Right kidney (tissue), 1 donor: Measurements from ENCODE around the gene THSD7A.

ENCODE experiments used
- DNase-seq: peaks from one replicate; pipeline ENCODE4 v3.0.0-alpha.2; 2016

Gene THSD7A

DNA sequence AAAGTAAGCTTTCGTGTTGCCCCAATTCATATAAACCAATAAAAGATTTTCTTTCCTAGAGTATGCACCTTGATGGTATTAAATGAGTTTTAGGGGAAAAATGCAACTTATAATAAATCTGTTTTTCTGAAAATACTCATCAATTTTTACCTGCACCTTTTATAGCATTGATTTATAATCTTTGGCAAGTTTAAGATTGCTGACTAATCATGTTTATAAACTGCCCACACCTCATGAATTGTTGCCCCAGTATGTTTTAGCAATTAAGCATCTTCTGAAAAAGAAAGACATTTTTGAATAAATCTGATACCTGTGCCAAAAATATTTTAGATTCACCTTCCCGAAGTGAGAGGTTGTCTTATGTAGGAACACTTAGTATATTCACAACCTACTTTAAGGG lies 420.0 kb downstream of the THSD7A start:
- no peak for DNase-seq

DNA sequence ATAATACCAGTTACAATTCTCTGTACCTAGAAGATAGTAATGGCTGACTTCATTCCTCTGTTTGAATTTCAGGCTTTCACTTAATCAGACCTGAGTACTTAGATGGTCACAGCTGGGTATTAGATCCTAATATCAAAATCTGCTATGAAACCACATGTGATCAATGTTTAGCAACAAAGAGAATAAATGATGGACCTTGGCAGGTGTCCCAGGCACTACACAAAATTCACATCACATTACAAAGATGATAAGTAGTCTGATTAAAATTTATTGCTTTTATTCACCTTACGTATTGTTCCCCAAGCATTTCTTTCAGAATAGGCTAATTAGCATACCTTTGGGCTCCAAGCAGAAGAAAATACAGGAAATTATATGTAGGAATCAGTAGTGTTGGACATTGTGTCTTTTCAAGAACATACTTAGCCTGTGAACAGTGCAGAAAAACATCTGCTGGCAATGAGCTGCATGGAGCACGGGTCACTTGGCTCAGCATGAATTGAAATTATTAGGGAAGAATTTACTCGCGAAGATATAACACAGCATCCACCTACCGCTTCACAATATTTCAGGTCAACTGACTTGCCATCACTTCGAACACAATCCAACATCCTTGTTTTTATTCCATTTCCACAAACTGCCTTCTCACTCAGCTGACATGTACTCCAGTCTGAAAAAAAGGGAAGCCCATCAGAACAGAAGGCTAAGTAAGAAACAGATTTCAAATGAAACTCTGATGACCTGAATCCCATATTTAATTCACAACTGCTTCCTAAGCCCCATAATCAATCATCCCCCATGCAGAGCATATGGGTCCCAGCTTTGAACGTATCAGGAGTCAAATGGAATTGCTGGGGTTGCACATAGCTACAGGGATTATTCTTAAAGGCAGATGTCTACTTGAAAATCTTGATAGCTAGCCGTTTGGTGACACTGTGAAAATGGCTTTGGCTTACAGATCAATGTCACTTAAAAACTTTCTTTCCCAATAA lies 421.0 kb downstream of the THSD7A start:
- no peak for DNase-seq

DNA sequence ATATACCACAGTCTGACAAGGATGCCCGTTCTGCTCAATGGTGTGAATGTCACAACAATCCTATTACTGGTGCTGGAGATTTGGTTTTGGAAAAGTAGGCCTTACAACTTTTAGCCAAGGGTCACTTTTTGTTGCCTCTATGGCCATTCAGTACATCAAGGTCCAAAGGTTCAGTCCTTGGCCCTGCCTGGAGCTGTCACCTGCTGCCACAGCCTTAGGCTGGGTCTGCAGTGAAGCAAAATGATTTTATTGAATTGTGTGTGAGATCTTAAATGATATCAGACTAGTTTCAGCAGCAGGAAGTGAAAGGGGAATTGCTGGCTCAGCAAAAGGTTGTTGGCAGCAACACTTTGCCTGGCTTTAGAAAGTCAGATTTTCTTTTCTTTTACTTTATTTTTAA lies 427.6 kb downstream of the THSD7A start:
- DNase-seq: no peak

DNA sequence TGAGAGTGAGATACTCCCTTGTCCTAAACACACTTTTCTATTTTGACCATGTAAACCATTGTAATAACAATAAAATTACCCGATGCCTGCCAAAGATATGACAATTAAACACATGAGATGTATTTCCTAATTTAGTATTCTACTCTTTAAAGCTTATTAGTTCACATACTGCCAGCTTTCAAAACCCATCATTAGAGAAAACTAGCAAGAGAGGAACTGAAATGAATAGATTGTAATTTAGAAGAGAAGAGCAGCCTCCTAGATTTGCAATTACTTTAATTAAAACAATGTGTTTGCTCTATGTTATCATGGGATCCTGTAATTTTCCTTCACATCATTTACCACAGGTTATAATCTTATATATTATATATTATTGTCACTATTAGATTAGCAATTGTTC lies 428.2 kb downstream of the THSD7A start:
- DNase-seq: no peak

DNA sequence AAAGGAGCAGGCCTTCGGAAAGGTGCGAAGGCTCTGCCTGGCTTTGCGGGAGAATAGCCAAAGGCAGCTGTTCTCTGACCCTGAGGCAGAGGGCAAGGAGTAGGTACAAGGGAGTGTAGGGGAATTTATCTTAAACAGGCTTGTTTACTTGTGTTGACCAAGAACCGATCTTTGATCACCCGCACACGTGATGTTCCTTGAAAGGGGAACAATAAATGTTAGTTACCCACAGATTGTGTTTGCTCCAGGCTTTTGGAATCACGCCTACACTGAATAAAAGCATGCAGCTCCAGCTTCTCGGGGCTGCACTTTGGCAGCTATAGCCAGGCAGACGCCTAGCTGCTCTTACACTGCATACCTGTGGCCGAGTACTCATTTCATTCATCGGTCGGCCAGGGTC lies 437.6 kb downstream of the THSD7A start:
- no peak for DNase-seq

DNA sequence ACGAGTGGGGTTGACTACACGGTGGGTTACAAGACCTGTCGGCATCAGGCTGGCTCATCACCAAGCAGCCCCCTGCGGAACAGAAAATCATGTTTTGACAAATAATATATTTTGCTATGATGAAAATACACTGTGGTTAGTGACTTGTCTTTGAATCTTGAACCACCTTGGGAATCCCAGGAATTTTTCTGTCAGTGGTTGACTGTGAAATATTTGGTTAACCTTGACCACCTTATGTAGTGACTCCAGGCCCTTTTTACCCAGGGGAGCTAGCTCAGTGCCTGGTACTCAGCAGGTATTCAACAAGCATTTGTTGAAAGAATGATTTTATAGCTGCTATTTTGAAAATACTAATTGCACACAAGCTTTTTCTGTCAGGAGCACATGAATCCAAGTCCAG lies 452.4 kb downstream of the THSD7A start:
- no peak for DNase-seq

DNA sequence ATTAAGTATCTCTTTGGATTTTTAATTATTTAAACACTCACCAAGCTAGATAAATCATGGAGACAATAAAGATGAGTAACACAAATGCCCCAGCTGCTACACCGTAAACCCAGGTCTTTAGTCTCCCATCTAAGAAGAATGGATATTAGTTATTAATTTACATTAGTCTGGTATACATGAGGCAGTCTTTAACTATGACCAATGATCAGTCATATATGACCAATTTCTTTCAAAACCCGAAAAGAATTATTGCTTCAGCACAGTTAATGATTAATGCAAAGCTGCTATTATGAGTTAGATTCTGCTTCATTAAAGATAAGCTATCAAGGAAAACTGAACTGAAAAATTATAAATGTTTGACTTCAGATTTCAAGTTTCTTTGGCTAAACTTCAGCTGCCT lies 455.5 kb downstream of the THSD7A start:
- no peak for DNase-seq

DNA sequence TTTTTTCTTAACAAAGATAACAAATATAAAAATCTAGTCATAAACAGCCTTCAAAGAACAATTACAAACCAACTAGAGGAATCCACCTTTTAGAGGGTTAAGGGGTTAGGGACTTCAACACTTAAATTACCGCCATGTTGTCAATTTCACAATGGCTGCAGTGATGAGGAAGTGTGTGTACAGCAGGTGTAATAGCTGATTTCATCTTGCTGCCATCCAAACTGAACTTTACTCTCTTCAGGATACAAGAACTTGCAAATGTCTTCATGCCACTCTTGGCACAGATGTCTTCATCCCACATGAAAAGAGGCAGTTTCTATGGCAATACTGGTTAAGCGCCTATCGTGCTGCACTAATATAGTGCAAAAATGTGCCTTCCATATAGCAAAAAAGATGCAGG lies 457.4 kb downstream of the THSD7A start:
- no peak for DNase-seq

DNA sequence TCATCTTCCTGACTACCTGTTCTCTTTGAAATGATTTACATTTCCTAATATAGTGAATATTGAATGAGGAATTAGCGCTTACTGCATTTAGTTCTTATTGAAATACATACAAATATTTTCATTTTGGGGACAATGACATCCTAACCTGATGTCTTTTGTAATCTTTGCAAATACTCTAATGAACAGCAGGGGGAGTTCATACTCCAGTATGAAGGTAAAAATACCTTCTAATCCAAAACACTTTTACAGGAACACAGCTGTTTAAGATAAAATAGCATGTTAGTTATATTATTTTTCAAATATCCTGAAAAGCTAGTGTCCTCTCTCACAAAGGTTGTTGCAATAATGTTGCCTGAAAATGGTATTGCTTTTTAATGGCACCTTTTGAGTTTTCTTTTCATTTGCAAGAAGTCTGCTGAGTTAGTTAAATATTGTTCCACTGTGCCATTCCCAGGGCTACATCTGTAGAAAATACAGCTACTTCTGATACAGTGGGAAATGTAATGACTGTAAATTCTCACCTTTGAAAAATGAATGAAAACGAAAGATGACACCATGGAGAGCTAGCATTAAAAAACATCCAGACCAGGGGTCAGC lies 458.4 kb downstream of the THSD7A start:
- DNase-seq: no peak

DNA sequence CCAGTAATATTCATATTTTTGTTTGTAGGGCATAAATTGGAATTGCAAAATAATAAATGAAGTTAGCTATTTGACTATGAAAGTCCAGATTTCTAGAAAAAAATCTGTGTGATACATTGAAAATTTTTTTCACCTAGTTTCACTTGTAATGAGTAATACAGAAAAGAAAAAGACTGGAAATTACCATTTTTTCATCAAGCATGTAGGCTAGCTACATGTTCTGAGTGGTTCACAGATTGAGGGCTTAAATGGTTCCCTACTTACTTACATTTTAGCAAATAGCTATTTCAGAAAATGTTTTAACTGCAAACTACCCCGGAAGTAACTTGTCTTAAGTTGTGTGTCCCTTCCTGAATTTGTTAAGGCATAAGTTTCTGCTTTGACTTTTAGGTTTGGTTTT lies 462.3 kb downstream of the THSD7A start:
- no peak for DNase-seq

DNA sequence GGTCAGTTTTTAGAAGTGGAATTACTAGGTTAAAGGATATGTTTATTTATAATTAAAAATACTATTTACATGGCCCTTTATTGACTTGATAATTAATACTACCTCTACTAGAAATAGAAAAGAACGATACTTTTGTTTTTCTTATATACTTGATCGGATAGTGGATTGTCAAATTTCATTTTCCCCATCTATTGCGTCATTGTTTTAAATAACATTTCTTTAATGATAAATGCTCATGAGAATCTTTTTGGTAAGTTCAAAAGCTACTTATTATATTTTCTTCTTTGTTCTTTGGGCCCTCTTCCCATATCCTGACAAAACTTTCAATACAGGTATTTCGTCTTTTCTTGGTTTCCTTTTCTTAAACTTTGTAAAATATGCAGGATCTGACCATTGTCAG lies 465.9 kb downstream of the THSD7A start:
- DNase-seq: no peak

DNA sequence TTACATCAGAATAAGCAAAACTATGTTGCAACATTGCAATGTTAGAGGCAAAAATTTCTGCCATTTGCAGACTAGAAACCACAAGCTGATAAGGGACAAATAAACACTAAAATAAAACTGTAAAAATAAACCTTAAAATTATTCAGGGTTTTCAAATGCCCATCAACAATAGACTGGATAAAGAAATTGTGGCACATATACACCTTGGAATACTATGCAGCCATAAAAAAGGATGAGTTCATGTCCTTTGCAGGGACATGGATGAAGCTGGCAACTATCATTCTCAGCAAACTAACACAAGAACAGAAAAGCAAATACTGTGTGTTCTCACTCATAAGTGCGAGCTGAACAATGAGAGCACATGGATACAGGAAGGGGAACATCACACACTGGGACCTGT lies 473.4 kb downstream of the THSD7A start:
- DNase-seq: no peak

DNA sequence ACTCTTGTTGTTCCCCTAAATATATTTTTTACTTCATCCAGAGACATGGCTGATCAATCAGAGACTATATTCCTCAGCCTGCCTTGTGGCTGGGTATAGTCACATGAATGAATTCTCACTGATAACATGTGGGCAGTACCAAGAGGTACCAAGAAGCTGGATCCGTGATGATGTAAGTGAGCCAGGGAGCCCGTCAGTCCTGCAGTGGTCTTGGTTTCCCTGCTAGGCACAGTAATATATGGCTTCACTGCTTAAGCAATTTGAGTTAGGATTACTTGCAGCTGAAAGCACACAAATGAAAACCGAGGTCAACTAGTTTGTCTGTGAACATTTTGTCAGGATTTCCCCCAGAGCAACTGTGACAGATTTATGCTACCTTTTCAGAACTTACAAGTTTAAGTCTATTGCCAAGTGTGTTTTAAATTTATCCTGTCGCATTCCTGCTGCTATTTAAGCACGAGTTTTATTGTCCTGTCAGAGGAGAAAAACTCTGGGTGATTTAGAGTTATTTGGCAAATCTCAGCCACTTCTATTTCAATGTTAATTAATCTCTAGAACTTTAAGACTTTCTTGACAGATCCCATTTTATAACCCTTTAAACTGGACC lies 476.5 kb downstream of the THSD7A start:
- peak; percentile 7 for DNase-seq

DNA sequence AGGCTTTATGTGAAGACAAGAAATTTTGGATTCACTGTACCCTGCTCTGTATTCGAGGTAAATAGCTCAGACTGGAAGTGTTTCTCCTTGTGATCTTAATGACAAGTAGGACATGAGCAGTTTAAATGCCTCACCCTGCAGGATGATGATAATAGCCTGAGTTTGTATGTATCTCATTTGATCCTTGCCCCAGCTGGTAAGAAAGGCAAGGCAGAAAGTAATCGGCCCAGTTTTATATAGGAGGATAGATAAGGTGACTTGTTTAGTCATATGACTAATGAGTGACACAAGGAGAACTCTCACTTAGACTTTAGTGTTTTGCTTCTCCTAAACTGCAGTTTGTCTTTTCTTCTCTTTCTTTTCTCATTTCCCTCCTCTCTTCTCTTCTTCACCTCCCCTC lies 485.7 kb downstream of the THSD7A start:
- DNase-seq: no peak

DNA sequence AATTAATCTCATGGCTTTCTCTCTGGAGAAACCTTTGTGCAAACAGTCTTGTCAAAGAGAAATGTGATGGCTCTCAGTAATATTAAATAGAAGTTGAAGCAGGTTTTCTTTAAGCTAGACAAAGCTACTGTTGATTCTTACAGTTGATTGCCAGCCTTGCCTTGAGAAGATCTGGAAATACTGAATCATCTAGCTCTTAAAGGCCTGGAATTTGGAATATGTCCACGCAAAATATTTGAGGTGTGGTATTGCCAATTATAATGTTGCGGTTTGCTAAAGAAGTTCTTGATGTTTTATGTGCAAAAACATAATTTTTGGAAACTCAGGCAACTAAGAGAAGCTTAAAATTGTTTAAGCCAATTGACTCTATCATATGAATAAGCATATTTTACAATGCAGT lies 486.4 kb downstream of the THSD7A start:
- no peak for DNase-seq

DNA sequence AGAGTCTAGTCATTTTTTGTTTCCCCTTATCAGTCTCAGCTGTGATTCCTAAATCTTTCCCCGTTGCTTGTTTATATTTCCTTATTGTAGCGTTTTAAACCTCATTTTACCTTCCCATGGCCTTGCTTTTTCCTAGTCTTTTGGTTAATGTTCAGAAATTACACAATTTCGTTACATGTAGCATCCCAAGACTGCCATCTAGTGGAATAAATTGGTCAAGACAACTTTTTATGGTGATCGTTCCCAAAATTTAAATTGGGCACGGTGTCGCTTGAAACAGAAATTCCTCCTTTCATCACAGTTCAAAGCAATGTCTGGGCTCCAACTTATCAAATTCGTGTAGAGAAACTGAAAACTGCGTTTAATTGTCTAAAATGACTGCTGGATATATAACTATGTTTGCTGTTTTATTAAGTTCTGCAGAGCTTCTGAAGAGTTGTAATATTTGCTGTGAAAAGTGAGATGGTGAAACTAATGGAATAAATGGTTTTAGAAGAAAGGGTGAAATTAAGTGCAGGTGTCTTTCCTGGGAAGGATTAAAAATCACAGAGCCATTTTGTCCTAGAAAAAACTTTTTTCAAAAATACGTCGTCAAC lies 488.1 kb downstream of the THSD7A start:
- DNase-seq: peak; percentile 33

DNA sequence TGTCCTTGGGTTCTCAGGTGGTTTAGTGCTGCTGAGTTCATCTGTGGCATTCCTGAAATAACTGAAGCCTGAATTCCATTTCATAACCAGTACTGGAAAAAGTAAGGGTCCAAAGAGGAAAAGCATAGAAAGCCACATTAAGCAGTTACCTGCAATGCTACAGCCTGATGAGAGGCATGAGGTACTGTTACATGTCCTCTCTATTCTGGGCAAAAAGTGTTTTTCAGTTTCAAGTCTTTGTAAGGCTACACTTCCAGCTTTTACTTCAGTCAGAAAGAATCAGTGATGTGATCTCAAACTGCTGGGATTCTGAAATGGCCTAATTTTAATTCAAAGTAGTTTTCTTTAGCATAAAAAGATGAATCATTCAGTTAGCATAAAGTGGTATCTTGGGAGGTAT lies 488.9 kb downstream of the THSD7A start:
- DNase-seq: no peak

DNA sequence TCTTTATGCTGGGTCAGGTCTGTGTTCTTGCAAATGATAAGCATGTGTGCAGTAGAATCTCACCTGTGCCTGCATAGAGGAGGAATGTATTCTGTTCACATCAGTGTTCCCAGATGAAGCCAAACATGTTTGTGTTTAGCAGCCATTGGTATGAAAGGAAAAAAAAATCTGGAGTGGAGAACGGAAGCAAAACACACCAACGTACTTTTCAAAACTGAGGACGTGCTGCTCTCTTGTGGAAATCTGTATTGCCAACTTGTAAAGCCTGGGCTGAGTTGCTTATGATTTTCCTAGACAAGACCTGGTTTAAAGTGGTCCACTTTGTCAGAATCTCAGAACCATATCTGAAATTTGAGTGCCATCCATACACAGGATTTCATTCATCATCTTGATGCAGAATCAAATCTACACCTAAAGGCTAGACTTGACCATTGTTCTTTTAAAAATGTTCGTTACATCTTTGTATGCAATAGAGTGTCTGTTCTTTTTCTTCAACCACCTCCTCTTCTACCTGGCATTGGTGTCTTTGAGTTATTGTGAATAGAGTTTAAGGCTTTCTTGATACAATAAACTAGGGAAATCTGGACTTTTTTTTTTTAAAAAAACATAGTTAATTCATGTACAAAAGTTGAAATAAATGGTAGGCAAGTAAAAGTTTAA lies 490.6 kb downstream of the THSD7A start:
- DNase-seq: no peak

DNA sequence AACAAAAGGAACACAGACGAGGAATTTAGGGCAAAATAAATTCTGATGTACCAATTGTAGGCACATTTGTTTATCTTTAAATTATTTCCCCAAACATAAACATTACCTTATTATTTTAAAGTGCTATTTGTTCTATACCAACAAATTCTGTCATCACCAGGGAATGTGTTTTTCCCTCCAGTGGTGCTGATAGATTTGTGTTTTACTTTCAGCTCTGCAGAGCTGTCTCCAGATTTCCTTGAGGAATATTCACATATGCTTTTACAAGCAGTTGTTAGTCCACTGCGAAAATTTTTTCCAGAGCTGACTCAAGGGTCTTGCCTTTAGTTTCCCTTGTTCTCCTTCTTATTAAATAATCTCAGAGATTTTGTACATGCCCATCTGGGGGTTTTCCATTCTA lies 495.6 kb downstream of the THSD7A start:
- no peak for DNase-seq

DNA sequence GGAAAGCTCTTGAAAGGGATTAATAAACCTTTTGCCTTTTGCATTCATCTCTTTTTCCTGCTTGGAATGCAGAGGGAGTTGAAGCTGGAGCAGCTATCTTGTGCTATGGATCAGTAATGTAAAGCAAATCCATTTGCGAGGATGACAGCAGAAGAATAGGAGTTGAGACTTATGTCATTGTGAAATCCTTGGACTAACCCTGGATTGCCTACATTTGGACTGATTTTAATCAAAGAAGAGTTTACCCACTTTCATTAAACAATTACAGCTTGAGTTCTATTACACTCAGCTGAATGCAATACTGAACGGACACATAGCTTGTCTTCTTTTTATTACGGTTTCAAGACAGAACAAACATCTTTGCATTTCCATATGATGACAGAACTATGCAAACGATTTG lies 496.1 kb downstream of the THSD7A start:
- no peak for DNase-seq

DNA sequence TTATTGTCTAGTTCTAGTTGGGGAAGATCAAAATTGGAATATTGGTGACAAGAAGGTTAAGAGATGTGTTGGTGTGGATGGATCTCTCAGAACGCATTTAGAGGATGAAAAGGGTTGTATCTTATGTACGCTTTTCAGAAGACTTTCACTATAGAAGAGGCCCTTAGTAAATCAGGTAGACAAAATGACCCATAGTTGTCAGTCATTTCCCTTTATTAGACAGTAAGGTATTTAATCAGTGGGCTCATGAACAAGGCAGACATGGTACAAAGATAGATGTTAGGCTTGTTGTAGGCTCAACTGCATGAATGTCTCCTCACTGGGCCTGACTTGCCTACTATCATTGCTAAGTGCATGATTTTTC lies 499.2 kb downstream of the THSD7A start:
- no peak for DNase-seq

DNA sequence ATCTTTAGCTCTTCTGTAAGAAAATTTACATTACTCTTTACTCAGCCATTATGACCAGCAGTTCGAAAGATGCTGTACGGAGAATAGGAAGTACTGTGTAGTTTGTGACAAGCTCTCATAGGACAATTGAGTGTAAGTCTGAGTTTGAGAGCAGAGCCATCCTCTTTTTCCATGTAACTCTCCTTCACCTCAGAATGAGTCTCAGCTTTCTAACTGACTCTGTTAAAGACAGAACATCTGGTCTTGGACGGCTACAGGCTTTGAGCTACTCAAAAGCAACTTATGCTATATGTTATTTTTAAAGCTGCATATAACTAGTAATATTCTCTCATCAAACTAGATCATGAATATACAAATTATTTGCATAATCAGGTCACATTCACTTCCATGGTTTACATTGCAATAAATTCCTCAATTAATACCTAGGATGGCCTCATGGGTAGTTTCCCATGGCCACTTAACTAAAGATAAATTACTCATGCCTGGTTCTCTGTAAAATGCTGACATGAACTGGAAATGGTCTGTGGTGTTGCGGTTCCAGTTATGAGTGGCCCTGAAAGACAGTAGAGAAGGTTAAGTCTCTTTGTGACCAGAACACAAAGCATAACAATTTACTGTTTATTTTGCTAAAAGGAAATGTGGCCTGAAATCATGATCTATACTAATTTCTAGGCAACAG lies 499.7 kb downstream of the THSD7A start:
- DNase-seq: no peak
